Measurements from ENCODE around the gene UGT1A7. TPM values are rescaled to one million over a fixed set of nuclear protein-coding genes. Genes with fewer than 3 reads are reported as not detected.
"Not testable (repeated sequence)": the region's sequence is repeated elsewhere in the genome, so short reads cannot be mapped to it uniquely, and the experiment has no call there.

The UGT1A7 gene
- polyA plus RNA-seq, 1 experiment = 0.04 TPM

DNA sequence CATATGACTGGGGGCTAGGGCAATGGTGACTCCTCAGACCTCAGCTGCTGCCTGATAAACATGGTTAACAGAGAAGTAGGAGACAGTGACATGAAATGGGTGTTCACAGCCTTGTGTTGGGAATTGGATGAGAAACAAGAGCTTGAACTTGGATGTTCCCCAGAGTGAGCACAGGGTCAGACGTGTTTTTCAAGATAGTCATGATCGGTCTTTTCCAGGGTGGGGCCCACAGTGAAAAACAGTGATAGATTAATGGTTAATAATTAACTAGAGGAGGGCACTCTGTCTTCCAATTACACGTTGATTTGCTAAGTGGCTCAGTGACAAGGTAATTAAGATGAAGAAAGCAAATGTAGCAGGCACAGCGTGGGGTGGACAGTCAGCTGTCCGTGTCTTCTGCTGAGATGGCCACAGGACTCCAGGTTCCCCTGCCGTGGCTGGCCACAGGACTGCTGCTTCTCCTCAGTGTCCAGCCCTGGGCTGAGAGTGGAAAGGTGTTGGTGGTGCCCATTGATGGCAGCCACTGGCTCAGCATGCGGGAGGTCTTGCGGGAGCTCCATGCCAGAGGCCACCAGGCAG lies 47.1 kb downstream of the UGT1A7 start, which contains the start of gene UGT1A3:
UGT1A3 (plus strand) TSS at position 320 of the 579 bp plus-strand sequence; CDS start at position 405, 85 bp downstream.
- DNase-seq (ENCODE audit: low read depth, low spot score) = no peak
- ChIA-PET CTCF (no interaction called here), POLR2A (no interaction called here)

DNA sequence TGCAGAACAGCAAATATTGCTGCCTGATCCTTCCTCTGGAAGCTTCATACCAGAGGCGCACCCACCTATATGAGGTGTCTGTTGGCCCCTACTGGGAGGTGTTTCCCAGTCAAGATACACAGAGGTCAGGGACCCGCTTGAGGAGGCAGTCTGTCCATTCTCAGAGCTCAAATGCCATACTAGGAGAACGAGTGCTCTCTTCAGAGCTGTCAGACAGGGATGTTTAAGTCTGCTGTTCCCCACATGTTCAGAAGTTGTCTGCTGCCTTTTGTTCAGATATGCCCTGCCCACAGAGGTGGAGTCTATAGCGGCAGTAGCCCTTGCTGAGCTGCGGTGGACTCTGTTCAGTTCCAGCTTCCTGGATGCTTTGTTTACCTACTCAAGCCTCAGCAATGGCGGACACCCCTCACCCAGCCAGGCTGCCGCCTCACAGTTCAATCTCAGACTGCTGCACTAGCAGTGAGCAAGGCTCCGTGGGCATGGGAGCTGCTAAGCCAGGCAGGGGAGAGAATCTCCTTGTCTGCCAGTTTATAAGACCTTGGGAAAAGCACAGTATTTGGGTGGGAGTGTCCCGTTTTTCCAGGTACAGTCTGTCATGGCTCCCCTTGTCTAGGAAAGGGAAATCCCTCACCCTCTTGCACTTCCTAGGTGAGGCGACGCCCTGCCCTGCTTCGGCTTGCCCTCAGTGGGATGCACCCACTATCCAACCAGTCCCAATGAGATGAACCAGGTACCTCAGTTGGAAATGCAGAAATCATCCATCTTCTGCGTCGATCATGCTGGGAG lies 55.4 kb downstream of the UGT1A7 start:
- H3K9me3 ChIP-seq (ENCODE audit: control insufficient read depth, insufficient read depth, low read length); H3K4me3 ChIP-seq (ENCODE audit: low read depth, low read length); POLR2A ChIA-PET; H3K27ac ChIP-seq (ENCODE audit: low read depth, low read length); DNase-seq (ENCODE audit: low read depth, low spot score): not testable (repeated sequence)
- peaks cover 13% of the 10 kb centered on the region for H3K27me3 ChIP-seq (ENCODE audit: control insufficient read depth, insufficient read depth, low read length)
- CTCF ChIA-PET = interaction anchor here (1.2 kb wide), 1 partner anchor 25 kb away, joined by 3 read pairs; the partner anchor contains the start of gene UGT1A5

More for the DNA sequence above, 47.1 kb downstream of the UGT1A7 start, which contains the start of gene UGT1A3:
- H3K27me3 ChIP-seq (ENCODE audit: control insufficient read depth, insufficient read depth, low read length) = peaks cover 2% of the 10 kb centered on the region
- no peaks in the 10 kb centered on the region; the same call in 1 of the 2 replicates for H3K9me3 ChIP-seq (ENCODE audit: control insufficient read depth, insufficient read depth, low read length)
- no peak within 1 kb of the TSS for H3K4me3 ChIP-seq (ENCODE audit: low read depth, low read length)
- no peak within 1 kb of the TSS for H3K27ac ChIP-seq (ENCODE audit: low read depth, low read length)
- TF ChIP-seq, protein P1, sequence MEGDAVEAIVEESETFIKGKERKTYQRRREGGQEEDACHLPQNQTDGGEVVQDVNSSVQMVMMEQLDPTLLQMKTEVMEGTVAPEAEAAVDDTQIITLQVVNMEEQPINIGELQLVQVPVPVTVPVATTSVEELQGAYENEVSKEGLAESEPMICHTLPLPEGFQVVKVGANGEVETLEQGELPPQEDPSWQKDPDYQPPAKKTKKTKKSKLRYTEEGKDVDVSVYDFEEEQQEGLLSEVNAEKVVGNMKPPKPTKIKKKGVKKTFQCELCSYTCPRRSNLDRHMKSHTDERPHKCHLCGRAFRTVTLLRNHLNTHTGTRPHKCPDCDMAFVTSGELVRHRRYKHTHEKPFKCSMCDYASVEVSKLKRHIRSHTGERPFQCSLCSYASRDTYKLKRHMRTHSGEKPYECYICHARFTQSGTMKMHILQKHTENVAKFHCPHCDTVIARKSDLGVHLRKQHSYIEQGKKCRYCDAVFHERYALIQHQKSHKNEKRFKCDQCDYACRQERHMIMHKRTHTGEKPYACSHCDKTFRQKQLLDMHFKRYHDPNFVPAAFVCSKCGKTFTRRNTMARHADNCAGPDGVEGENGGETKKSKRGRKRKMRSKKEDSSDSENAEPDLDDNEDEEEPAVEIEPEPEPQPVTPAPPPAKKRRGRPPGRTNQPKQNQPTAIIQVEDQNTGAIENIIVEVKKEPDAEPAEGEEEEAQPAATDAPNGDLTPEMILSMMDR (IDR thresholded peaks at IDR 0.05; ENCODE audit: low read depth, low read length) = no peak

DNA sequence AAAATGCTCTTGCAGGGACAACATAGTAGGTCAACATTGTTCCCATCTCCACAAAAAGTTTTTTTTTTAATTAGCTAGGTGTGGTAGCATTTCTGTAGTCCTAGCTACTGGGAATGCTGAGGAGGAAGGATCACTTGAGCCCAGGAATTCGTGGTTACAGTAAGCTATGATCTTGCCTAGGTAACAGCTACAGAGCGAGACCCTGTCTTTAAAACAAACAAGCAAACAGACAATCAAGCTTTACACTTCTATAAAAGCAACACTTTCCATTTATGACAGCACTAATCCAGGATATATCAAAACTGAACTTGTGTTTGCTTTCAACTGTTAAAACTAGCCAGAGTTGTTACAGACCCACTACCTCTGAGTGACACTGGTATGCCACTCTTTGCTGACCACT lies 59.2 kb downstream of the UGT1A7 start:
- POLR2A ChIA-PET = no interaction called here
- CTCF ChIA-PET = no interaction called here
- peaks cover 15% of the 10 kb centered on the region for H3K27me3 ChIP-seq (ENCODE audit: control insufficient read depth, insufficient read depth, low read length)
- H3K9me3 ChIP-seq (ENCODE audit: control insufficient read depth, insufficient read depth, low read length) = peaks cover 5% of the 10 kb centered on the region; the same call in 1 of the 2 replicates
- DNase-seq (ENCODE audit: low read depth, low spot score) = no peak
- TF ChIP-seq, protein P1 (IDR thresholded peaks at IDR 0.05; ENCODE audit: low read depth, low read length) = no peak
- H3K27ac ChIP-seq (ENCODE audit: low read depth, low read length) = no peak overlapping the region
- no peak overlapping the region for H3K4me3 ChIP-seq (ENCODE audit: low read depth, low read length)

DNA sequence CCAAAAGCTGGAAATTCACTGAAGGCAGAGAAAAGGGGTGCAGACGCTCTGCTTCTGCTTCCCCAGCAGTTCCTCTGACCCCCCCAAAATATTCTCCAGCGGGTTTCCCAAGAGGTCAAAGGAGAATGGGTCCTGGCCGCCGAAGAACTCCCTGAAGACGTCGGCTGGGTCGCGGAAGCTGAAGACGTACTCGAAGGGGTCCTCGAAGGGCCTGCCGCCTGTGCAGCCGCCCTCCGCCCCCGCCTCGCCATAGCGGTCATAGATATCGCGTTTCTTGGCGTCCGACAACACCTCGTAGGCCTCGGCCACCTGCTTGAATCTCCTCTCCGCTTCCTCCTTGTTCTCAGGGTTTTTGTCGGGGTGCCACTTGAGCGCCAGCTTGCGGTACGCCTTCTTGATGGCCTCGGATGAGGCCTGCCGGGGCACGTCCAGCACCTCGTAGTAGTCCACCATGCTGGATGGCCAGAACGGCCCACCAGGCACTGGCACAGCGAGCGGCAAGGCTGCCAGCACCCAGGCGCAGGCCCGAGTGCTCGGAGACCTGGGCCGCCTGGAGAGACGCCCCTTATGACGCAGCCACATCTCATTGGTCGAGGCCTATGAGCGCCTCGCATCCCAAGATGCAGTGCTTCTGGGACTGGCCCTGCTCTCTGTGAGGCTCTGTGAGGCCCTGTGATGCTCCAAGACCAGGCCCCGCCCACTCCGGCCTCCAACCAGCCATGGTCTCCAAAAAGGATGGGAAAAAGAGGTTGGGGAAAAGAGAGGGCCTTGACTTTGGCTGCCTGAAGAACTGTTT lies 62.0 kb downstream of the UGT1A7 start:
- H3K4me3 ChIP-seq (ENCODE audit: low read depth, low read length) = no peak overlapping the region
- TF ChIP-seq, protein P1 (IDR thresholded peaks at IDR 0.05; ENCODE audit: low read depth, low read length) = no peak
- H3K27me3 ChIP-seq (ENCODE audit: control insufficient read depth, insufficient read depth, low read length) = peaks cover 15% of the 10 kb centered on the region
- POLR2A ChIA-PET = no interaction called here
- no peak for DNase-seq (ENCODE audit: low read depth, low spot score)
- H3K9me3 ChIP-seq (ENCODE audit: control insufficient read depth, insufficient read depth, low read length) = peaks cover 5% of the 10 kb centered on the region; the same call in 1 of the 2 replicates
- CTCF ChIA-PET = no interaction called here
- no peak overlapping the region for H3K27ac ChIP-seq (ENCODE audit: low read depth, low read length)

DNA sequence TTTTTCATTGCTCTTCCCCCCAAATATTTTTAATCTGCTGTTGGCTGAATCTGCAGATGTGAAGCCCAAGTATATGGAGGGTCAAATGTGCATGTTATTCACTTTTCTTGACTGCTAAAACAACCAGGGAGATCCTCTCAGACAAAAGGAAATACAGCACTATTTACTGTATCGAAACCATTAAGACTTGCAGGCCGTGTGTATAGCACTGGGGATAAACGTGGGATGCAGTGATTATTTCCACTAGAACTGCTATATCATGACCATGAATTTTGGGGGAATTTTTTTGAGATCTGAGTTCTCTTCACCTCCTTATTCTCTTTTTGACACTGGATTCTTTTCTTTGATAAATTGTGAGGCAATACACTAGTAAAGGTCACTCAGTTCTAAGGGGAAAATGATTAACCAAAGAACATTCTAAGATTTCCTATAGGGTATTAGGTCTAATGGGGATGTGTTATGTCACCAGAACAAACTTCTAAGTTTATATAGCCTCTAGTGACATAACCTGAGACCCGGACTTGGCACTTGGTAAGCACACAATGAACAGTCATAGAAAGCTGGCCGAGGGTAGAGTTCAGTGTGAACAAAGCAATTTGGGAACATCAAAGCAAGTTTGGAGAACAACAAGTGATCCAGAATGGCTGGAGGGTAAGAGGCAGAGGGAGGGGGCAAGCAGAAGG lies 63.5 kb downstream of the UGT1A7 start:
- H3K27me3 ChIP-seq (ENCODE audit: control insufficient read depth, insufficient read depth, low read length) = peaks cover 15% of the 10 kb centered on the region
- CTCF ChIA-PET = no interaction called here
- POLR2A ChIA-PET = no interaction called here
- peaks cover 5% of the 10 kb centered on the region; the same call in 1 of the 2 replicates for H3K9me3 ChIP-seq (ENCODE audit: control insufficient read depth, insufficient read depth, low read length)
- no peak for DNase-seq (ENCODE audit: low read depth, low spot score)
- H3K4me3 ChIP-seq (ENCODE audit: low read depth, low read length) = no peak overlapping the region
- no peak overlapping the region for H3K27ac ChIP-seq (ENCODE audit: low read depth, low read length)
- TF ChIP-seq, protein P1 (IDR thresholded peaks at IDR 0.05; ENCODE audit: low read depth, low read length) = no peak

DNA sequence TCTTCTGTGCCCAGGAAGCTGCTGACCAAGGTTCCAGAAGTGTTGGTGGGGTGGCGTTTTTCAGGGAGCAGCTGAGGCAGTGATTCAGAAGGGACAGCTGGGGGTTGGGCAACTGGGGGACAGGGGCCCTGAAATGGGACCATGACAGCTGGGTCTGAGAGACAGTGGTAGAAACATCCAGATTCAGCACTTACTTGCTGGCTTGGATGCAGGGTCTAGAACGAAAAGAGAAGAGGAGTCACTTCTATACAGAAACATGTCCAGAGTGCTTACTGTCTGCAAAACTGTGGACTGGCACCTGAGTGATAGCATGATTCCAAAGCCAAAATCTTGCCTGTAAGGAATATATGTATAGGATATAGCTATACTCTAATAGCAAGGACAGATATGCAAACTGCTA lies 64.1 kb downstream of the UGT1A7 start:
- H3K27ac ChIP-seq (ENCODE audit: low read depth, low read length); POLR2A ChIA-PET; H3K9me3 ChIP-seq (ENCODE audit: control insufficient read depth, insufficient read depth, low read length); DNase-seq (ENCODE audit: low read depth, low spot score); H3K4me3 ChIP-seq (ENCODE audit: low read depth, low read length); CTCF ChIA-PET: not testable (repeated sequence)
- H3K27me3 ChIP-seq (ENCODE audit: control insufficient read depth, insufficient read depth, low read length) = peaks cover 12% of the 10 kb centered on the region

Measured in AG04450 (cell line).